Measurements from ENCODE around the gene BBS9. TPM values are rescaled to one million over a fixed set of nuclear protein-coding genes. Genes with fewer than 3 reads are reported as not detected.

The BBS9 gene
- total RNA-seq, 1 donor from 2014 or later = 33.0 TPM

- Mint-ChIP-seq H3K9me3 (ENCODE audit: unreplicated experiment) (no peaks in the 10 kb centered on the region), H3K36me3 (ENCODE audit: low read depth, unreplicated experiment) (peaks cover 4% of the 10 kb centered on the region), H3K4me1 (ENCODE audit: unreplicated experiment) (no peaks in the 10 kb centered on the region), H3K27me3 (ENCODE audit: unreplicated experiment) (no peaks in the 10 kb centered on the region), H3K27ac (ENCODE audit: unreplicated experiment) (no peak overlapping the region), H3K4me3 (ENCODE audit: unreplicated experiment) (no peak overlapping the region)
- DNase-seq (ENCODE audit: low spot score) = no peak
- no peak for TF ChIP-seq CTCF (IDR thresholded peaks at IDR 0.05; ENCODE audit: unreplicated experiment)
Measured at GRCh38 chr7:33369888-33370287, 240.5 kb downstream of the BBS9 start.

- no peaks in the 10 kb centered on the region for H3K27me3 Mint-ChIP-seq (ENCODE audit: unreplicated experiment)
- no peak overlapping the region for H3K4me3 Mint-ChIP-seq (ENCODE audit: unreplicated experiment)
- no peak for DNase-seq (ENCODE audit: low spot score)
- no peak overlapping the region for H3K27ac Mint-ChIP-seq (ENCODE audit: unreplicated experiment)
- no peak for TF ChIP-seq CTCF (IDR thresholded peaks at IDR 0.05; ENCODE audit: unreplicated experiment)
- H3K4me1 Mint-ChIP-seq (ENCODE audit: unreplicated experiment) = no peaks in the 10 kb centered on the region
- no peaks in the 10 kb centered on the region for H3K36me3 Mint-ChIP-seq (ENCODE audit: low read depth, unreplicated experiment)
- no peaks in the 10 kb centered on the region for H3K9me3 Mint-ChIP-seq (ENCODE audit: unreplicated experiment)
Measured at GRCh38 chr7:33373195-33373594, 243.8 kb downstream of the BBS9 start.

- Mint-ChIP-seq H3K9me3 (ENCODE audit: unreplicated experiment) (no peaks in the 10 kb centered on the region), H3K27me3 (ENCODE audit: unreplicated experiment) (no peaks in the 10 kb centered on the region), H3K27ac (ENCODE audit: unreplicated experiment) (no peak overlapping the region), H3K4me3 (ENCODE audit: unreplicated experiment) (no peak overlapping the region), H3K36me3 (ENCODE audit: low read depth, unreplicated experiment) (no peaks in the 10 kb centered on the region), H3K4me1 (ENCODE audit: unreplicated experiment) (no peaks in the 10 kb centered on the region)
- no peak for TF ChIP-seq CTCF (IDR thresholded peaks at IDR 0.05; ENCODE audit: unreplicated experiment)
- DNase-seq (ENCODE audit: low spot score) = no peak
Measured at GRCh38 chr7:33379891-33380525, 250.6 kb downstream of the BBS9 start.

GRCh38 chr7:33388332-33388731 is 259.0 kb downstream of the BBS9 start:
- peaks cover 3% of the 10 kb centered on the region for H3K36me3 Mint-ChIP-seq (ENCODE audit: low read depth, unreplicated experiment)
- peaks cover 4% of the 10 kb centered on the region for H3K4me1 Mint-ChIP-seq (ENCODE audit: unreplicated experiment)
- H3K27ac Mint-ChIP-seq (ENCODE audit: unreplicated experiment) = no peak overlapping the region
- TF ChIP-seq CTCF (IDR thresholded peaks at IDR 0.05; ENCODE audit: unreplicated experiment) = no peak
- H3K27me3 Mint-ChIP-seq (ENCODE audit: unreplicated experiment) = peaks cover under 1% of the 10 kb centered on the region
- H3K9me3 Mint-ChIP-seq (ENCODE audit: unreplicated experiment) = no peaks in the 10 kb centered on the region
- no peak overlapping the region for H3K4me3 Mint-ChIP-seq (ENCODE audit: unreplicated experiment)
- no peak for DNase-seq (ENCODE audit: low spot score)

- DNase-seq (ENCODE audit: low spot score) = no peak
- peaks cover 4% of the 10 kb centered on the region for H3K4me1 Mint-ChIP-seq (ENCODE audit: unreplicated experiment)
- H3K4me3 Mint-ChIP-seq (ENCODE audit: unreplicated experiment) = no peak overlapping the region
- H3K27ac Mint-ChIP-seq (ENCODE audit: unreplicated experiment) = no peak overlapping the region
- peaks cover 10% of the 10 kb centered on the region for H3K36me3 Mint-ChIP-seq (ENCODE audit: low read depth, unreplicated experiment)
- H3K27me3 Mint-ChIP-seq (ENCODE audit: unreplicated experiment) = peaks cover 4% of the 10 kb centered on the region
- TF ChIP-seq CTCF (IDR thresholded peaks at IDR 0.05; ENCODE audit: unreplicated experiment) = no peak
- no peaks in the 10 kb centered on the region for H3K9me3 Mint-ChIP-seq (ENCODE audit: unreplicated experiment)
Measured at GRCh38 chr7:33392148-33392547, 262.8 kb downstream of the BBS9 start.

All from endothelial cell (in vitro differentiated cells).